Activated T-helper 17 cell treated with anti-CD3 and anti-CD28 coated beads, Interleukin-2, amount 50 U/mL, for 72 hours (primary cell): ENCODE data around the gene PLPP6. TPM values are rescaled to one million over a fixed set of nuclear protein-coding genes. Genes with fewer than 3 reads are reported as not detected.
A peak's percentile ranks its signal among the peaks of the same experiment; 100 is the strongest.

Source experiments
- ATAC-seq: fragments of 150-1000 bp; cut with Tn5 transposase; replicated peaks from 2 replicates; pipeline ENCODE4 v1.10.0; 2021; ENCODE audit warnings: mild to moderate bottlenecking, moderate library complexity
- H3K27ac Mint-ChIP-seq: one replicate; pipeline ENCODE4 v1.8.0; 2022; ENCODE audit warnings: mixed read lengths
- H3K27me3 Mint-ChIP-seq: one replicate; pipeline ENCODE4 v1.8.0; 2022; ENCODE audit warnings: mixed read lengths
- H3K36me3 Mint-ChIP-seq: one replicate; pipeline ENCODE4 v1.8.0; 2022; ENCODE audit warnings: low read depth, mild to moderate bottlenecking, mixed read lengths
- H3K4me1 Mint-ChIP-seq: one replicate; pipeline ENCODE4 v1.8.0; 2022; ENCODE audit warnings: mixed read lengths
- H3K4me3 Mint-ChIP-seq: one replicate; pipeline ENCODE4 v1.8.0; 2022; ENCODE audit warnings: mild to moderate bottlenecking, mixed read lengths
- H3K9me3 Mint-ChIP-seq: one replicate; pipeline ENCODE4 v1.8.0; 2022; ENCODE audit warnings: mixed read lengths
- total RNA-seq, 2 donors: library from RNA; stranded (reverse); gene quantifications; one replicate each; pipeline ENCODE4 v1.2.3, GENCODE V29; 2022

PLPP6 gene
- total RNA-seq, 2 donors from 2014 or later: 2.8 to 3.8 TPM

DNA sequence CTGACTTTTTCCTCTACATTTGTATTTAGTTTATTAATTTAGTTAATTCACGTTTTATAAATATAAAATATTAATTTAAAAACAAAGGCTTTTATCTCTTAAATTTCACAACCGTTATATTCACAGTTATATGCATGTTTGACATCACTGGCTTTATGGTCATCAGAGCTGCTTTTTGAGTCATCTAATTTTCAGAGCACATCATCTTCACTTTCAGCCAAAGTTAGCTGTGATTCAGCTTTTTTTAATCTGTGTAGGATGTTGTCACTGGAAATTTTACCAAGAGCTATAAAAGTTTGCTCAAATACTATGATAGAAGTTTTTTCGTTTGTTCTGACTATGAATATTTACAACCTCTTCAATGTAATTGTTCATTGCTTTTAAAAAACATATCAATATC, 29.7 kb downstream of the PLPP6 start:
- Mint-ChIP-seq H3K27me3 (no peaks in the 10 kb centered on the region), H3K36me3 (peaks cover 52% of the 10 kb centered on the region), H3K4me3 (no peak overlapping the region), H3K9me3 (no peaks in the 10 kb centered on the region), H3K4me1 (peaks cover 18% of the 10 kb centered on the region), H3K27ac (no peak overlapping the region)
- ATAC-seq: peak; percentile 63

DNA sequence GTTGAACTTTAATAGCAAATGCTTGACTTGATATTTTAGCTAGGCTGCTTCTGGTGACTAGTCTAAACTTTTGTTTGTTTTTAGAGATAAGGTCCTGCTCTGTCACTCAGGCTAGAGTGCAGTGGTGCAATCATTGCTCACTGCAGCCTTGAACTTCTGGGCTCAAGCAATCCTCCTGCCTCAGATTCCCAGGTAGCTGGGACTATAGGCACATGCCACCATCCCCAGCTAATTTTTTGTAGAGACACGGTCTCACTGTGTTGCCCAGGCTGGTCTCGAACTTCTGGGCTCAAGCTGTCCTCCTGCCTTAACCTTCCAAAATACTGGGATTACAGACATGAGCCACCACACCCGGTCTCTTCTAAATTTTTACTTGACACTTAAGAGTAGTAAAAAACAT, 38.0 kb downstream of the PLPP6 start:
- no peak for ATAC-seq
- no peak overlapping the region for H3K4me3 Mint-ChIP-seq
- H3K36me3 Mint-ChIP-seq: peaks cover 87% of the 10 kb centered on the region
- no peaks in the 10 kb centered on the region for H3K9me3 Mint-ChIP-seq
- no peaks in the 10 kb centered on the region for H3K4me1 Mint-ChIP-seq
- no peak overlapping the region for H3K27ac Mint-ChIP-seq
- H3K27me3 Mint-ChIP-seq: no peaks in the 10 kb centered on the region

DNA sequence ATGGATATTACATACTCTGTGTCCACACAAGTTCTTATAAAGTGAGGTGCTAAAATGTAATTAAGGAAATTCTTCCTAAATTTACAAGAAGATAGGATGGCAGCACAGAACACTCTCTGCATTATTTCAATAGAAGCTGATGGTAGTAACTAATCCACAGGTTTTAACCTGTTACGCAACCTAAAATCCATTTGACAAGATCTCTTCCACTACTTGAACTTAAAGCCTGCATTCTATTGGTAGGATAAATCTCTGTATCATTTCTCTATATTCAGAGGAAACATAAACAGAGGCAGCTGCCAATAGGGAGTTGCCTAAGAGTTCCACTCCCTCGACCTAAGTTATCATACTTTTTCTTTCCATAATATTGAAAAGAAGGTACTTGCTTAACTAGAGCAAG, 38.8 kb downstream of the PLPP6 start:
- Mint-ChIP-seq H3K36me3 (peaks cover 90% of the 10 kb centered on the region), H3K4me1 (no peaks in the 10 kb centered on the region)

DNA sequence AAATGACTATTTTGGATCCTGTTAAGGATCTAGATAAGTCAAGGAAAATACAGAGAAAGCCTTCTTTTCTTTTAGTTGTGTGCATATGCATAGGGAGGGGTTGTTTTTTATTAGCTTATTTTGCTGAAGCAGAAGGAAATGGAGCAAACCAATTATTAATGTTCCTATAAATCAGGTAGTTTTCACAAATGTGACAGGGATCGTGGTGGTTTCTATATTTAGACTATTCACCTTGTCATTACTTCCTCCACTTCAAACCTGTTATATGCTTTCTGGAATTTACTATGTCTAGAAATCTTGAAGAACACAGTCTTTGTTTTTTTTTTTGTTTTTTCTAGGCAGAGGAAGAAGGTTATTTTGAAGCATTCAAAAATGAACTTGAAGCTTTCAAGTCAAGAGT, 39.4 kb downstream of the PLPP6 start:
- H3K27me3 Mint-ChIP-seq: no peaks in the 10 kb centered on the region
- H3K9me3 Mint-ChIP-seq: no peaks in the 10 kb centered on the region
- ATAC-seq: no peak
- H3K4me1 Mint-ChIP-seq: no peaks in the 10 kb centered on the region
- no peak overlapping the region for H3K4me3 Mint-ChIP-seq
- peaks cover 90% of the 10 kb centered on the region for H3K36me3 Mint-ChIP-seq
- H3K27ac Mint-ChIP-seq: peak overlapping the region; percentile 9

More for the DNA sequence above, 38.8 kb downstream of the PLPP6 start:
- Mint-ChIP-seq H3K27ac (peak overlapping the region; percentile 9), H3K4me3 (no peak overlapping the region), H3K9me3 (no peaks in the 10 kb centered on the region), H3K27me3 (no peaks in the 10 kb centered on the region)
- ATAC-seq: no peak

DNA sequence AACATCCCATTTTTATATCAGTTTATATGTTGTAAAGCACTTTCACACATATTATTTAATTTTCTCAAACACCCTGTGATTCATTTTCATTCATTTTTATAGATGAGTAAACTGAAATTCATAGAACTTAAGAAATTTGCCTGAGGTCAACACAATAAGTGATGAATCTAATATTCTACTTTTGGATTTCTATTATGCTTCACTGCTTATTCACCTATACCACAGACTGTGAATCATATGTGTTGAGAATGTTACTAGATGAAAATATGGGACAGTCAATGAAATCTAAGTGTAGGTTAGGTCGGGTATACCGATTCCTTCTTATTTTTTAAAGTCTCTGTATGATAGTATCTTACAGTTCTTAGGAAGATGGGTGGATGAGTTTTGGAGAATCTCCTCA, 42.0 kb downstream of the PLPP6 start:
- Mint-ChIP-seq H3K9me3 (no peaks in the 10 kb centered on the region), H3K36me3 (peaks cover 88% of the 10 kb centered on the region), H3K4me3 (no peak overlapping the region), H3K27ac (peak overlapping the region; percentile 15), H3K27me3 (no peaks in the 10 kb centered on the region), H3K4me1 (no peaks in the 10 kb centered on the region)
- ATAC-seq: peak; percentile 95

DNA sequence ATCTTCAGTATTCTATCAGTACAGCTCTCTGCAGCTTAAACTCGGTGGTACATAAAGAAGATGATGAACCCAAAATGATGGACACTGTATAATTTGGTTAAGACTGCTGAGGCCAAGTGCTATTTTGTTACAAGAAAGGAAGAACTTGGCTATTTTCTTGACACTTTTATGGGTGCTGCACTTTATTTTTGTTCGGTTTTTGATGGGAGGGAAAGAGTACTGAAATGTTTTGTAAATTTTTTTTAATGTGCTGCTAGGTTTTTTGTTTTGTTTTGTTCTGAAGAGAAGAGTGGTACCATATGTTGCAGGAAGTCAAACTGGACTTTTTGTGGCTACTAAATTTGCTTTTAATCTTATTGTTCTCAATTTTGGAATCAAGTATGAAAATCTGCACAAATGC, 43.9 kb downstream of the PLPP6 start:
- Mint-ChIP-seq H3K36me3 (peaks cover 83% of the 10 kb centered on the region), H3K9me3 (no peaks in the 10 kb centered on the region), H3K27ac (peak overlapping the region; percentile 8), H3K27me3 (no peaks in the 10 kb centered on the region), H3K4me1 (no peaks in the 10 kb centered on the region), H3K4me3 (no peak overlapping the region)
- ATAC-seq: no peak

DNA sequence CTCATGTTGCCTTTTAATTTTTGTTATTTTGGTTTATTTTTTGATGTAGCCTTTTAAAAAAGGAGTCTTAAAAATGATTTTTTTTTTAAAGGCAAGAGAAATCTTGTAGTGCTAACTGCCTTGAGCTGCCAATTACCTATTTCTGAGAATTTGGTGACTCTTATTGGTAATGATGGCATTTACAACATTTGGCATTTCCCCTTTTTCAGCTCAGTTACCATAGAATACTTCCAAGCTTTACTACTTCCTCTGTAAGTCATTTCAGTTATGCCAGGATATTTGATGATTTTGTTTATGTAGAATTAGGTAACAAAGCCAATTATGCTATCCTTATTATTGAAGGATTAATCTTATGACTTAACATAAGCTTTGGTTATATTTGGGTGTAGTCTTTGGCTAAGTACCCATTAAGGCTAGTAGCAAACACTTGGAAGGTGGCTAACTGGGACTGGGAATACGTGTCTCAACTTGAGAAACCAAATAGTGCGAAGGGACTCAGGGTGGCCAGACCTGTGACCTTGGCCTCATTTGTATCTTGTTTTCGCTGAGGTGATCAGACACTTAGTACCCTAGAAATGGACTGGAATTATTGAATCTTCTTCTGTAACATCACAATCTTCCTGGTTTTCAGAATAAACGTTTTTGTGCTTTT, 45.0 kb downstream of the PLPP6 start:
- Mint-ChIP-seq H3K27ac (peak overlapping the region; percentile 38), H3K36me3 (peaks cover 83% of the 10 kb centered on the region), H3K27me3 (no peaks in the 10 kb centered on the region), H3K4me1 (no peaks in the 10 kb centered on the region), H3K9me3 (no peaks in the 10 kb centered on the region), H3K4me3 (no peak overlapping the region)
- ATAC-seq: no peak

DNA sequence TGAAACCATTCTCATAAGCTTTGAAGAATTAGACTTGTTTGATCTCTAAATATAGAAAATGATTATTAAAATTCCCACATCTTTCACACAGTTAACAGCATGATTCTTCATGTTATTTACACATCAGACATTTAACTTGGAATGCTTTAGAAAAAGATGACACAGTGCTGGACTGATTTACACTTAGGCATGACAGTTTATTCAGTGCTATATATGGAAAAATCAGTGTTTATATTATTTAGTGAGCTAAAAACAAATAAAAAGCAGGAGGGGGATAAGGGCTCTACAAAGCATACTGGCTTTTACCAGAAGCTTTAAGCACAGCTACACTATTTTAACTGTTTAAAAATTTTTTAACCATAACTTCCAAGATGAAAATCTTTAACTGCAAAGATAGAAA, 47.3 kb downstream of the PLPP6 start:
- ATAC-seq: no peak
- no peak overlapping the region for H3K4me3 Mint-ChIP-seq
- H3K27ac Mint-ChIP-seq: no peak overlapping the region
- no peaks in the 10 kb centered on the region for H3K9me3 Mint-ChIP-seq
- peaks cover 84% of the 10 kb centered on the region for H3K36me3 Mint-ChIP-seq
- peaks cover 7% of the 10 kb centered on the region for H3K4me1 Mint-ChIP-seq
- H3K27me3 Mint-ChIP-seq: no peaks in the 10 kb centered on the region

DNA sequence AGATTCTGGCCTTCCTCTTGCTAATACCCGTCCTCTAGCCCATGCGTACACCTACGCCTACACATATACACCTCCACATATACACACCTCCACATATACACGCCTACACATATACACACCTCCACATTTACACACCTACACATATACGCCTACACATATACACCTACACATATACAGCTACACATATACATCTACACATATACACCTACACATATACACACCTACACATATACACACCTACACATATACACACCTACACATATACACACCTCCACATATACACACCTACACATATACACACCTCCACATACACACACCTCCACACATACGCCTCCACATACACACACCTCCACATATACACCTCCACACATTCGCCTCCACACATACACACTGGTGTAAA, 51.8 kb downstream of the PLPP6 start:
- peaks cover 7% of the 10 kb centered on the region for H3K4me1 Mint-ChIP-seq
- no peaks in the 10 kb centered on the region for H3K9me3 Mint-ChIP-seq
- ATAC-seq: peak; percentile 62
- peak overlapping the region; percentile 2 for H3K4me3 Mint-ChIP-seq
- no peaks in the 10 kb centered on the region for H3K27me3 Mint-ChIP-seq
- peaks cover 87% of the 10 kb centered on the region for H3K36me3 Mint-ChIP-seq
- H3K27ac Mint-ChIP-seq: peak overlapping the region; percentile 85

DNA sequence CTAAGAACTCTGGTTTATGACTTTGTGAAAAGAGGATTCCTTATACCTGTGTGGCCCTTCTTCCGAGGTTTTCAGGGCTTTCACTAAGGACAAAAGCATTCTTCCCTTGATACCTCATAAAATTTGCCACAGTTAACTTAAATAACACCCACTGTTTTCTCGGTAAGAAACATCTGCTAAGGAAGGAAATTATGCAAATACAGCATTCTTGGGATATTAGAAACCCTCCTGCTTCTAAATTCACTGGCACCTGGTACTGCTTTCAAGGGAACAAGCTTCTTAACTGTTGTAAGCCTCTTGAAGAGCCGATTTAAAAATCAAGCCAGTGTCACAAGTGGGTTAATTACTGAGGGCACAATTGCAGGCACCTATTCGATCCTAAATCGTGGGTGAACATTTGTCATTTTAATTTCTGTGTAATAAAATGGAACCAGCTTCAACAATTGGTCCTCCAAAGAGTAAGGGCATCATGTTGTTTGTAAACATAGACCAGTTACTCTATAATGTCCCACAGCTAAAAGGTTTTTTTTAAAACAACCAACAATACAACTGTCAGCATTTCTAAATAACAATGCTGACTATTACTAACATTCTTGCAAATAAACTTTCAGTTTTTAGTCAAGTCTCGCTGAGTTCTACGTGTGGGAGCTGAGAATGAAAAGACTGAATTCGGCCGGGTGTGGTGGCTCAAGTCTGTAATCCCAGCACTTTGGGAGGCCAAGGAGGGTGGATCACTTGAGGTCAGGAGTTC, 52.3 kb downstream of the PLPP6 start:
- Mint-ChIP-seq H3K36me3 (peaks cover 87% of the 10 kb centered on the region), H3K4me3 (peak overlapping the region; percentile 2), H3K27me3 (no peaks in the 10 kb centered on the region), H3K4me1 (peaks cover 7% of the 10 kb centered on the region), H3K27ac (peak overlapping the region; percentile 85), H3K9me3 (no peaks in the 10 kb centered on the region)
- ATAC-seq: peak; percentile 50

Other genes with a start within 250 kb of the PLPP6 start
- under 1 TPM in 1 of 2 donors, not detected in 1; 0.45 TPM for gene SLC1A1, start 171.8 kb upstream of the PLPP6 start, total RNA-seq
- 1 to 10 TPM in 1 of 2 donors, under 1 TPM in 1; 0.84 to 1.6 TPM for gene SPATA6L, start 4.2 kb downstream of the PLPP6 start, total RNA-seq
- 10 to 100 TPM in 1 of 2 donors, 1 to 10 TPM in 1; 9.3 to 11.0 TPM for gene CDC37L1, start 17.3 kb downstream of the PLPP6 start, total RNA-seq
- 10 to 100 TPM; 28.5 to 31.2 TPM for gene AK3, start 78.9 kb downstream of the PLPP6 start, total RNA-seq
- 10 to 100 TPM; 18.9 to 38.2 TPM for gene RCL1, start 130.7 kb downstream of the PLPP6 start, total RNA-seq